Measurements from ENCODE around the gene NEK10. TPM values are rescaled to one million over a fixed set of nuclear protein-coding genes. Genes with fewer than 3 reads are reported as not detected.
"Not testable (repeated sequence)": the region's sequence is repeated elsewhere in the genome, so short reads cannot be mapped to it uniquely, and the experiment has no call there.

The NEK10 gene
- total RNA-seq, 2 experiments from 2014 or later = 0.29 to 0.58 TPM

DNA sequence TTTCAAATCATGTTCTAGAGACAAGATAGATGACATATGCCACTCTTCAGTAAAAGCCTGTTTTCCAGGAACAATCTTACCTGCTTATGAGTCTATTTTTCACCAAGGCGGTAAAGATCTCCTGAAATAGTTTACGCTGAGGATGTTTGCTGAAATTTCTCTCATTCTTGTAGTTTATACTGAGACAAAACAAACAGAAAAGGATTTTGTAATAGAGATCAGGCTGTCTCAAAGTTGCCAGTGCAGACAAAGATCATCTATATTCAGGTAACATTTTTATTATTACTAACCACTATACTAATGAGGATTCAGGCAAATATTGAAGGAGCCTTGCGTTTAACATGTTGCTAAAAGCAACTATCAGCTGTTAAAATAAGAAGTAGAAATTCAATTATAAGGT, 25.0 kb downstream of the NEK10 start:
- H3K9me3 Mint-ChIP-seq = no peaks in the 10 kb centered on the region
- intact Hi-C loops (cut with micrococcal nuclease) = no loop called here
- H3K36me3 Mint-ChIP-seq (ENCODE audit: low read depth) = no peaks in the 10 kb centered on the region
- CTCF ChIA-PET = interaction anchor here (0.7 to 1.4 kb wide), 2 partner anchors 14 to 18 kb away, joined by 3 to 4 read pairs; no protein-coding TSS in a partner anchor
- peaks cover 3% of the 10 kb centered on the region for H3K4me1 Mint-ChIP-seq (ENCODE audit: low read depth)
- H3K27ac Mint-ChIP-seq = no peak overlapping the region
- ATAC-seq (no peak), DNase-seq (no peak)
- TF ChIP-seq, protein P1, sequence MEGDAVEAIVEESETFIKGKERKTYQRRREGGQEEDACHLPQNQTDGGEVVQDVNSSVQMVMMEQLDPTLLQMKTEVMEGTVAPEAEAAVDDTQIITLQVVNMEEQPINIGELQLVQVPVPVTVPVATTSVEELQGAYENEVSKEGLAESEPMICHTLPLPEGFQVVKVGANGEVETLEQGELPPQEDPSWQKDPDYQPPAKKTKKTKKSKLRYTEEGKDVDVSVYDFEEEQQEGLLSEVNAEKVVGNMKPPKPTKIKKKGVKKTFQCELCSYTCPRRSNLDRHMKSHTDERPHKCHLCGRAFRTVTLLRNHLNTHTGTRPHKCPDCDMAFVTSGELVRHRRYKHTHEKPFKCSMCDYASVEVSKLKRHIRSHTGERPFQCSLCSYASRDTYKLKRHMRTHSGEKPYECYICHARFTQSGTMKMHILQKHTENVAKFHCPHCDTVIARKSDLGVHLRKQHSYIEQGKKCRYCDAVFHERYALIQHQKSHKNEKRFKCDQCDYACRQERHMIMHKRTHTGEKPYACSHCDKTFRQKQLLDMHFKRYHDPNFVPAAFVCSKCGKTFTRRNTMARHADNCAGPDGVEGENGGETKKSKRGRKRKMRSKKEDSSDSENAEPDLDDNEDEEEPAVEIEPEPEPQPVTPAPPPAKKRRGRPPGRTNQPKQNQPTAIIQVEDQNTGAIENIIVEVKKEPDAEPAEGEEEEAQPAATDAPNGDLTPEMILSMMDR (IDR thresholded peaks at IDR 0.05) = no peak
- POLR2A ChIA-PET = no interaction called here
- H3K27me3 Mint-ChIP-seq = no peaks in the 10 kb centered on the region
- no peak overlapping the region for H3K4me3 Mint-ChIP-seq

GRCh38 chr3:27342267-27342666, 26.9 kb downstream of the NEK10 start:
- Mint-ChIP-seq H3K36me3 (ENCODE audit: low read depth) (no peaks in the 10 kb centered on the region), H3K4me1 (ENCODE audit: low read depth) (peaks cover 3% of the 10 kb centered on the region), H3K27ac (no peak overlapping the region), H3K4me3 (no peak overlapping the region), H3K27me3 (no peaks in the 10 kb centered on the region), H3K9me3 (no peaks in the 10 kb centered on the region)
- ATAC-seq (no peak), DNase-seq (no peak)
- CTCF ChIA-PET = no interaction called here
- POLR2A ChIA-PET = no interaction called here
- TF ChIP-seq, protein P1 (IDR thresholded peaks at IDR 0.05) = no peak
- intact Hi-C loops (cut with micrococcal nuclease) = no loop called here

- peaks cover 3% of the 10 kb centered on the region for H3K4me1 Mint-ChIP-seq (ENCODE audit: low read depth)
- H3K4me3 Mint-ChIP-seq = no peak overlapping the region
- no peak overlapping the region for H3K27ac Mint-ChIP-seq
- no peak for ATAC-seq
- intact Hi-C loops (cut with micrococcal nuclease) = no loop called here
- no peaks in the 10 kb centered on the region for H3K36me3 Mint-ChIP-seq (ENCODE audit: low read depth)
- ChIA-PET CTCF (no interaction called here), POLR2A (no interaction called here)
- no peak for DNase-seq
- H3K27me3 Mint-ChIP-seq = no peaks in the 10 kb centered on the region
- TF ChIP-seq, protein P1 (IDR thresholded peaks at IDR 0.05) = no peak
- no peaks in the 10 kb centered on the region for H3K9me3 Mint-ChIP-seq
These were observed 28.6 kb downstream of the NEK10 start for GRCh38 chr3:27340534-27340933.

- Mint-ChIP-seq H3K4me3 (no peak overlapping the region), H3K36me3 (ENCODE audit: low read depth) (no peaks in the 10 kb centered on the region), H3K9me3 (no peaks in the 10 kb centered on the region), H3K27me3 (no peaks in the 10 kb centered on the region), H3K27ac (no peak overlapping the region), H3K4me1 (ENCODE audit: low read depth) (no peaks in the 10 kb centered on the region)
- CTCF ChIA-PET = no interaction called here
- TF ChIP-seq, protein P1 (IDR thresholded peaks at IDR 0.05) = no peak
- POLR2A ChIA-PET = no interaction called here
- DNase-seq (no peak), ATAC-seq (no peak)
- intact Hi-C loops (cut with micrococcal nuclease) = no loop called here
These were observed 33.6 kb downstream of the NEK10 start for GRCh38 chr3:27335571-27335970.

GRCh38 chr3:27333843-27334242, 35.3 kb downstream of the NEK10 start:
- intact Hi-C loops (cut with micrococcal nuclease) = no loop called here
- Mint-ChIP-seq H3K4me1 (ENCODE audit: low read depth) (no peaks in the 10 kb centered on the region), H3K4me3 (no peak overlapping the region), H3K27ac (no peak overlapping the region), H3K27me3 (no peaks in the 10 kb centered on the region), H3K9me3 (peaks cover 3% of the 10 kb centered on the region), H3K36me3 (ENCODE audit: low read depth) (no peaks in the 10 kb centered on the region)
- ChIA-PET POLR2A (no interaction called here), CTCF (no interaction called here)
- TF ChIP-seq, protein P1 (IDR thresholded peaks at IDR 0.05) = no peak
- no peak for ATAC-seq
- no peak for DNase-seq

- H3K4me3 Mint-ChIP-seq; ATAC-seq; DNase-seq; H3K4me1 Mint-ChIP-seq (ENCODE audit: low read depth); CTCF ChIA-PET; intact Hi-C loops (cut with micrococcal nuclease); H3K27me3 Mint-ChIP-seq; H3K9me3 Mint-ChIP-seq; POLR2A ChIA-PET; H3K27ac Mint-ChIP-seq; H3K36me3 Mint-ChIP-seq (ENCODE audit: low read depth): not testable (repeated sequence)
These were observed 40.0 kb downstream of the NEK10 start for GRCh38 chr3:27328982-27329762.

All from activated CD8-positive, alpha-beta T cell treated with anti-CD3 and anti-CD28 coated beads for 36 hours (primary cell).